Stimulated activated CD4-positive, alpha-beta T cell treated with anti-CD3 and anti-CD28 coated beads, Interleukin-12 subunit alpha, Interleukin-12 subunit beta, amount 100 ng/mL, for 48 hours (primary cell): ENCODE data around the gene E2F7.

Experiments
- DNase-seq, 3 donors: peaks; one replicate each; pipeline ENCODE4 v3.0.0-alpha.2; 2020; ENCODE audit warnings: low read depth in 2 of 3, low spot score in 1 of 3

The E2F7 gene

DNA sequence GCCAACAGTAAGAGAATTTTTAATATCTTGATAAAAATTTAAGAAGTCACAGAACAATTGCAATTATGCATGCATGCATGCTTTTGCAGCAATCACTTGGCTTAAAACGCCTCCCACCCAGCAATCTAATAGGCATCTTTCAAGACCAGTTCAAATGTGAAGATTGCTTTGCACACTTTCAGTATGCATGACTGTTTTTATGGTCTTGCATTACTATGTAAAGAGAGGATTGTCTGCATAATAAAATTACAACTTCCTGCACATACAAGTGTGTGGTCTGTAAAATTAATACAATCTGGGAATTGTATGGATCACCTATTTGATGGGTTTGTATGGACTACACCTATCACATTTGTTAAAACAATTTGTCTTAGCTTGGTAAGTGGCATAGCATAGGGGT is 48.8 kb downstream of the E2F7 start:
- no peak for DNase-seq

DNA sequence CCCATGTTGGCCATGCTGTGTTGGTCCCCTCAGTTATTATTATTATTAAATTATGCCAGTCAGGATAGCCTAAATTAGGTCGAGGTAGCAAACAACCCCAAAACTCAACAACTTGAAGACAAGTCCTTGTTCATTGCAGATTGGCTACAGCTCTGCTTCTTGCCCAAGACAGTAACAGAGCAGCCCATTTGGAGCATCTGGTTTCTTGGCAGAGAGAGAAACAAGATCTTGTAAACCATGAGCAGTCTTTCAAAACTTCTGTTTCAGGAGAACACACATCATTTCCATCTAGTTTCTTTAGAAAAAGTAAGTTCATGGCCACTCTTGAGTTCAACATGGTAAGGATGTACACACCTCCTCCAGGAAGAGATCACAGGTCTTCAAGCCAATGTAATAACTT is 52.3 kb downstream of the E2F7 start:
- no peak for DNase-seq

GRCh38 chr12:77010691-77011548 is 54.4 kb downstream of the E2F7 start:
- DNase-seq: peak; percentile 51 to 74 (median 56)

GRCh38 chr12:77007476-77007875 is 57.9 kb downstream of the E2F7 start:
- no peak for DNase-seq

- no peak for DNase-seq
These were observed 59.7 kb downstream of the E2F7 start for GRCh38 chr12:77005611-77006098.

GRCh38 chr12:77003914-77004313 is 61.5 kb downstream of the E2F7 start:
- no peak for DNase-seq

- no peak for DNase-seq
These were observed 62.1 kb downstream of the E2F7 start for GRCh38 chr12:77003246-77003645.

DNA sequence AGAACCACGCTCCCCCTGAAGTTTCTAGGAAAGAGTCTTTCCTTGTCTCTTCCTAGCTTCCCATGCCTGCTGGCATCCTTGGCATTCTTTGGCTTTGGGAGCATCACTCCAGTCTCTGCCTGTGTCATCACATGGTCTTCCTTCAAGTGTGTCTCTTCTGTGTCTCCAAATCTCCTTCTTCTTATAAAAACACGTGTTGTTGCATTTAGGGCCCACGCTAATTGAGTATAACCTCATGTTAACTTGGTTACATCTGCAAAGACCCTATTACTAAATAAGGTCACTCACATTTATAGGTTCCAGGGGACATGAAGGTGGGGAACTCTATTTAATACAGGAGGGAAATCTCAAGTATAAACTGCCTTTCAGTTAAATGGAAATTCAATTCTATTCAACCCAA is 63.0 kb downstream of the E2F7 start:
- no peak for DNase-seq

GRCh38 chr12:77001276-77001675 is 64.1 kb downstream of the E2F7 start:
- no peak for DNase-seq

DNA sequence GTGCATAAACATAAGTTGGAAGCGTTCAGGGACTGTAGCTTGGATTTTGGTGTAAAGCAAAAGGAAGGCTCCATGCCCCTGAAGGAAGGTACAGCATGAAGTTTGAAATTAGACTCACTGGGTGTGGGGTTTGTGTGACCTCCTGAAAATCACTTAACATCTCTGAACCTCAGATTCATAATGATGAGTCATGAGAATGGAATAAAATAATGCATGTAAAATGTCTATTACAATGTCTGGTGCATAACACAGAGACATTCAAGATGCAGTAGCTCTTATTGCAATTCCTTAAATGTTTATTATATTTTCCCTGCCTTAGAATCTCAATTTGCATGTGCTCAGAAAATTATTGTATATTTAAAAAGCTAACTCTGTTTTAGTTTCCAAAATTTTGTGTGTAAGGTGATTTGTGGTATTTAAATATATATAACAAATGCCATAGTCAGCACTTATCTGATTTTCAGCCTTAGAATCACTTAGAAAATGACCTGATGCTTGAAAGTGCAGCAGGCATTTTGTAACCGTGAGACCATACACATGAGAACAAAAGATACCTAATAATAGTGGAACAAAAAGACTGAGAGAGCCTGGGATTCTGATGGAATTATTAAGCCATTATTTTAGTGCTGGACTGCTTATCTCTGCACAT is 66.3 kb downstream of the E2F7 start:
- DNase-seq: no peak

DNA sequence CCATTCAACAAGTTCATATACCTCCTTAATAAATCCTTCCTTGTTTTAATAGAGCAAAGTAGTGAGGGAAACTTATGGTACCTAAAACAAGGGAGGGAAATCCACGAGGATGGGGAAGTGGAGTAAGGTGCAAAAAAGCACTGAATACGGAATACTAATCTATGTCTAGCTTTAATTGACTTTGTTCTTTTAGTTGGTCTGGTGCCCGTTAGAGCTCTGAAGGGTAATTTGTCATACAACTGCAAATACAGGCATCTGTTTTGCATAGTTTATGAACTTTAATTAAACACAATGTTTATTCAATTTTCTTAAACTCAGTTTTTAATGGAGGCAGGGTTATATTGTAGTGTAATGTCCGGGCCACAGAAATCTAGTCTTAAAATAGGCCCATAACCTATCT is 67.0 kb downstream of the E2F7 start:
- DNase-seq: no peak

GRCh38 chr12:76997011-76997780 is 68.2 kb downstream of the E2F7 start:
- no peak for DNase-seq

GRCh38 chr12:76990716-76991115 is 74.7 kb downstream of the E2F7 start:
- DNase-seq: no peak

DNA sequence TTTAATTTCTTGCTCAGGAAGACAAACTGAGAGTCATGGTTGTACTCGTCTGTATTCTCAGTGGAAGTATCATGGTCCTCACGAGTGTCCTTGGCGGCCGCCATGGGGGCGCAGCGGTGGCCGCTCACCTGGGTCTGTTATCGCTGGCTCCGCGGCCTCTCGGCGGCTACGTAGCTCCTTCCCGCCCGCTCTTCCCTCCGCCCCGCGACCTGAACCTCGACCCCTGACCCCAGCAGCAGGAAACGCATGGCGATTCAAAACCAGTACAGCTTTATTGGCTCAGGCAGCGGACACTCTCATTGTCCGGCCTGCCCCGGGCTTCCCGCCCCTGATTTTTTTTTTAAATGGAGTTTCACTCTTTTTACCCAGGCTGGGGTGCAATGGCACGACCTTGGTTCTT is 80.8 kb downstream of the E2F7 start:
- no peak for DNase-seq

GRCh38 chr12:76983420-76983819 is 81.9 kb downstream of the E2F7 start:
- no peak for DNase-seq

- no peak for DNase-seq
These were observed 85.2 kb downstream of the E2F7 start for GRCh38 chr12:76980196-76980595.

GRCh38 chr12:76976777-76977382 is 88.5 kb downstream of the E2F7 start:
- DNase-seq: no peak
